Lung (tissue), 12 donors: Measurements from ENCODE around the gene LMO1. TPM values are rescaled to one million over a fixed set of nuclear protein-coding genes. Genes with fewer than 3 reads are reported as not detected.

ENCODE experiments used
- ATAC-seq: fragments of 200-7000 bp; cut with Tn5 transposase; one replicate; pipeline ENCODE4 v1.9.1; 2020; ENCODE audit warnings: moderate number of reproducible peaks; ENCODE audit not compliant: insufficient read depth, low FRiP score
- DNase-seq, 3 donors: peaks; one replicate each; pipeline ENCODE4 v3.0.0-alpha.2; 2013 to 2017
- H3K27ac ChIP-seq, 2 donors: one replicate each; pipeline ENCODE4 v1.5.1; 2013; ENCODE audit warnings: mild to moderate bottlenecking in 2 of 2, moderate library complexity in 2 of 2, control low read depth in 1 of 2, inconsistent platforms in 1 of 2, low read depth in 1 of 2, low read length in 1 of 2
- H3K27me3 ChIP-seq, 3 donors: one replicate each; pipeline ENCODE4 v1.5.1; 2013; ENCODE audit warnings: low read length in 2 of 3; ENCODE audit not compliant: control insufficient read depth in 3 of 3, insufficient read depth in 3 of 3
- H3K36me3 ChIP-seq, 4 donors: one replicate each; pipeline ENCODE4 v1.5.1; 2013; ENCODE audit warnings: low read length in 4 of 4, mild to moderate bottlenecking in 1 of 4, moderate library complexity in 1 of 4; ENCODE audit not compliant: control insufficient read depth in 4 of 4, insufficient read depth in 4 of 4
- H3K4me1 ChIP-seq, 5 donors: one replicate each; pipeline ENCODE4 v1.5.1; 2013; ENCODE audit warnings: low read length in 5 of 5, mild to moderate bottlenecking in 2 of 5, moderate library complexity in 1 of 5; ENCODE audit not compliant: control insufficient read depth in 5 of 5, insufficient read depth in 5 of 5
- H3K4me3 ChIP-seq: one replicate; pipeline ENCODE4 v1.5.1; 2013; ENCODE audit warnings: mild to moderate bottlenecking, control low read depth, moderate library complexity
- H3K9ac ChIP-seq, 2 donors: one replicate each; pipeline ENCODE4 v1.5.1; 2013; ENCODE audit warnings: low read length in 2 of 2, control low read depth in 1 of 2; ENCODE audit not compliant: insufficient read depth in 1 of 2
- H3K9me3 ChIP-seq, 4 donors: one replicate each; pipeline ENCODE4 v1.5.1; 2013; ENCODE audit warnings: low read length in 3 of 4, mild to moderate bottlenecking in 1 of 4, moderate library complexity in 1 of 4; ENCODE audit not compliant: control insufficient read depth in 4 of 4, insufficient read depth in 3 of 4
- CTCF ChIP-seq: IDR thresholded peaks from 2 replicates; pipeline ENCODE4 v1.5.1; 2012; ENCODE audit warnings: mild to moderate bottlenecking; ENCODE audit errors: control extremely low read depth, extremely low read depth
- WGBS, 2 donors: extraction: QIAGEN DNeasy Blood & Tissue Kit; methylation state at CpG; one replicate each; pipeline ENCODE4 v1.1.7; 2013; 5-methylcytosine and 5-hydroxymethylcytosine counted together
- polyA plus RNA-seq, 2 donors: library from polyadenylated mRNA; stranded (reverse); fragments of 200-250 nt; gene quantifications; one replicate each; pipeline ENCODE4 v1.2.1, GENCODE V29; 2013
- total RNA-seq, 2 donors: library from RNA; depleted of rRNA in 1 of 2; stranded (reverse); fragments of >200 nt in 1 of 2; gene quantifications; one replicate each; pipeline ENCODE4 v1.2.1, GENCODE V29; 2014 to 2021
- donor health status: control.
- donor health status: control.
- donor health status: Bipolar disorder and iron deficiency.
- donor health status: healthy.
- donor health status: DM: yes; HTN: yes; CAD: no.

Gene LMO1
- total and polyA plus RNA-seq, 4 donors, result 0.26 to 0.34 TPM; not detected in 2

DNA sequence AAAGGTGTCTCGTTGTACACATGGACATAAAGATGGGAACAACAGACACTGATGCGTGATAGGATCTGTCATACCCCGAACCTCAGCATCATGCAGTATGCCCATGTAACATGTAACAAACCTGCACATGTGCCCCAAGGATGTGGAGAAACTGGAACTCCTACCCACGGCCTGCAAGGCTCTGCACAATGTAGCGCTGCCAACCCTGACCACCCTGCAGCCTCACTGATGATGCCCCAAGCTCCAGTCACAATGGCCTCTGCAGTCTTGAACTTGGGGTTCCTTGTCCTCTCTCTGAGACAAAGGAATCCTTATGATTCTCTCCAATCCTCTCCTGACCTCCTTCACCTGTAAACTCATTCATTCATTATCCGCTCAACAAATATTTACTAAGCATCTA lies 14.2 kb downstream of the LMO1 start:
- no peak overlapping the region for H3K4me3 ChIP-seq
- H3K27me3 ChIP-seq, result no peaks in the 10 kb centered on the region
- H3K4me1 ChIP-seq, result no peaks in the 10 kb centered on the region
- no peaks in the 10 kb centered on the region for H3K9me3 ChIP-seq
- DNase-seq (no peak), ATAC-seq (no peak)
- no peak overlapping the region for H3K9ac ChIP-seq
- no peak overlapping the region for H3K27ac ChIP-seq
- no peak for TF ChIP-seq CTCF
- H3K36me3 ChIP-seq, result no peaks in the 10 kb centered on the region
- 68 to 72% methylated on average over 6 of the region's 6 CpGs for WGBS, 2 donors

DNA sequence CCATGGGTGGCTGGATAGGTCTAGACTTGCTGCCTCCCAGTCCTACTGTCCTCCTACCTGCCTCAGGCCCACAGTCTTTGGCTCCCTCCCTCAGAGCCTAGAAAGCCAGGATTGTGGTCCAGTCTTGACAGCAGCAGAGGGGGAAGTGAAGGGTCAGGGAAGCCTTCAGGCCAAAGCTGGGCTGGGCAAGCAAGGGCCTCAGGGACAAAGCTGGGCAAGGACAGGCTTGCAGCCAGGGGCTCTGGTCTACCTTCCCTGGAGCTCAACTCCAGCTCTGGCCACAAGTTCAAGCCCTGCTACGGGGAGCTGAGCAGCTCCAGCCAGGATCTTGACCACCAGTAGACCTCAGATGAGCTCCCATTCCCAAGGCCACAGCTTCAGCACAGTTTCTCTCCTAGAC lies 14.9 kb downstream of the LMO1 start:
- WGBS, 2 donors, result 94 to 95% methylated on average over 1 of the region's 1 CpG
- H3K27me3 ChIP-seq, result no peaks in the 10 kb centered on the region

DNA sequence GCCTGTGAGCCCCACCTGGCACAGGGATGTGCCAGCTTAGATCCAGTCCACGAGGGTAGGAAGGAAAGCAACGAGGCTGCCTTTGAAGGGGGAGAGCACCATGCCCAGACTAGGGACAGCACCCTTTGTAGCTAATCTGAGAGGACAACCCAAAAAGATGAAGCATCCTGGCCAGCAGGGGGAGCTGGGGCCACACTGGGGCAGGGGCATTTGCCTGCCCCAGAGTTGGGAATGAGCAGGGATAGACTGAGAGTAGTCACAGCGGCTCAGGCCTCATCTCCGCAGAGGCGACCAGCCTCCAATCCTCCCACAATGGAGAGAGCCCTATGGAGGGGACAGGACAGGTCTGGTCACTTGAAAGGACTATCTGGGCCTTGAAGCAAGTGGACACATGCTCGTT lies 16.4 kb downstream of the LMO1 start:
- Histone ChIP-seq H3K9me3 (no peaks in the 10 kb centered on the region), H3K36me3 (no peaks in the 10 kb centered on the region), H3K27me3 (no peaks in the 10 kb centered on the region), H3K4me3 (no peak overlapping the region), H3K4me1 (peaks cover 0 to 5% (median 0%) of the 10 kb centered on the region in 5 donors), H3K9ac (no peak overlapping the region), H3K27ac (no peak overlapping the region)
- ATAC-seq (no peak), DNase-seq (no peak)
- TF ChIP-seq CTCF, result no peak
- WGBS, 2 donors, result 71% methylated on average over 6 of the region's 6 CpGs

More for the DNA sequence above, 14.9 kb downstream of the LMO1 start:
- Histone ChIP-seq H3K36me3 (no peaks in the 10 kb centered on the region), H3K4me1 (peaks cover 0 to 1% (median 0%) of the 10 kb centered on the region in 5 donors), H3K4me3 (no peak overlapping the region), H3K9me3 (no peaks in the 10 kb centered on the region), H3K27ac (no peak overlapping the region), H3K9ac (no peak overlapping the region)
- ATAC-seq (no peak), DNase-seq (no peak)
- no peak for TF ChIP-seq CTCF

DNA sequence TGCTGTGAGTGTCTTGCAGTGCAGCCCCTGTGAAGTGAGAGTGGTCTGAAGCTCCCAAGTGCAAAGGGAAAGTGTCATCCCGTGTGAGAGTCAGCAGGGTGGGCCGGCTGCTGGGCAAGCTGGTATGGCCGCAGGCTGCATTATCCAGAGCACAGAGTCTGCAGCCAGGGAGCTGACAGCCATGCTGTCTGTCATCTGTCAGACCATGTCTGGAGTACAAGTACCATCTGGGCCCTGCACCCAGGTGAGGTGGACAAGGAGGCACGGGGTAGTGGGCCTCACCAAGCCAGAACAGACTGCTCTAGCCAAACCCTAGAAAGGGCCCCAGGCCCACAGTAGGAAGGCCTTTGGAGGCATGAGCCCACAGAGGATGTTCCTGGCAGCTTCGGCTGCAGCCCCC lies 20.2 kb downstream of the LMO1 start:
- 84 to 85% methylated on average over 5 of the region's 5 CpGs for WGBS, 2 donors
- TF ChIP-seq CTCF, result no peak
- Histone ChIP-seq H3K9me3 (peaks cover 0 to 4% (median 0%) of the 10 kb centered on the region in 4 donors), H3K4me3 (no peak overlapping the region), H3K36me3 (no peaks in the 10 kb centered on the region), H3K9ac (no peak overlapping the region), H3K4me1 (peaks cover 0 to 9% (median 0%) of the 10 kb centered on the region in 5 donors), H3K27me3 (no peaks in the 10 kb centered on the region), H3K27ac (no peak overlapping the region)
- ATAC-seq (no peak), DNase-seq (no peak)
